ENCODE results near the gene CCSER2.
"Not testable (repeated sequence)": the region's sequence is repeated elsewhere in the genome, so short reads cannot be mapped to it uniquely, and the experiment has no call there.

Gene CCSER2

DNA sequence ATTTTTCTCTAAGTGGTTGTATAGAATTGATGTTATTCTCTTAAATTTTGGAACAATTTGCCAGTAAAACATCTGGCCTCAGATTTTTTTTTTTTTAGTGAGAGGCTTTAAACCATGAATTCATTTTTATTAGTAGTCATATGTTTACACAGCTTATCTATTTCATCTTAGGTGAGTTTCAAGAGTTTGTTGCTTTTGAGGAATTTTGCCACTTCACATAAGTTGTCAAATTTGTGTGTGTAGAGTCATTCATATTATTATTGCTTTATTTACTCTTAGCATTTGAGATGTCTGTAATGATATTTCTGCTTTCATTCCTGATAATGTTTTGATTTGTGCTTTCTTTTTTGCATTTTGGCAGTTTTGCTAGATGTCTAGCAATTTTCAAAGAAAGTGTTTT, 132.1 kb downstream of the CCSER2 start:
- Histone ChIP-seq H3K4me3 (ENCODE audit: low read depth in 1 of 2, low read length in 2 of 2) (no peak overlapping the region), H3K27ac (ENCODE audit: low read depth, low read length) (no peak overlapping the region), H3K36me3 (ENCODE audit: insufficient read depth, low read length) (no peaks in the 10 kb centered on the region), H3K9ac (ENCODE audit: low read length) (no peak overlapping the region), H3K9me3 (ENCODE audit: low read length) (peaks cover 6% of the 10 kb centered on the region), H3K27me3 (ENCODE audit: control insufficient read depth in 1 of 2, insufficient read depth in 2 of 2, low read length in 2 of 2) (no peaks in the 10 kb centered on the region), H3K4me1 (ENCODE audit: insufficient read depth, low read length) (peaks cover 13% of the 10 kb centered on the region)

DNA sequence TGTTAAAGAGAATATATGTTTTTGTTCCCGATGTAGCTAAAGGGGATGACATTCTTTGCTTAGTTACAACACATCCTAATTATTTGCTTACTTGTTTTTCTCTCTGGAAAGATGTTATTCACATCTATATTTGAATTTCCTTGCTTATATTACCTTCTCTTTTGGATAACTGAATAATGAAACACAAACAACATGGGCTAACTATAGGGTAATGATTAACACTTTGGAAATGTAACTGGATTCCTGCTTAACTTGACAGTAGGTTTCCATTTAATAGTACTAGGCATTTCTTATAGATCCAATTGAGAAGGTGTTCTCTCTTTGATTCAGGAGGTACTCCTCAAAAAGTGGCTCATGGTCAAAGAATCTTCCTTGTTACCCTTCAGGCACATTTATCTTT, 141.1 kb downstream of the CCSER2 start:
- Histone ChIP-seq H3K27ac (ENCODE audit: low read depth, low read length) (no peak overlapping the region), H3K4me1 (ENCODE audit: insufficient read depth, low read length) (no peaks in the 10 kb centered on the region), H3K36me3 (ENCODE audit: insufficient read depth, low read length) (no peaks in the 10 kb centered on the region), H3K9ac (ENCODE audit: low read length) (no peak overlapping the region), H3K27me3 (ENCODE audit: control insufficient read depth in 1 of 2, insufficient read depth in 2 of 2, low read length in 2 of 2) (no peaks in the 10 kb centered on the region), H3K4me3 (ENCODE audit: low read depth in 1 of 2, low read length in 2 of 2) (no peak overlapping the region), H3K9me3 (ENCODE audit: low read length) (no peaks in the 10 kb centered on the region)

DNA sequence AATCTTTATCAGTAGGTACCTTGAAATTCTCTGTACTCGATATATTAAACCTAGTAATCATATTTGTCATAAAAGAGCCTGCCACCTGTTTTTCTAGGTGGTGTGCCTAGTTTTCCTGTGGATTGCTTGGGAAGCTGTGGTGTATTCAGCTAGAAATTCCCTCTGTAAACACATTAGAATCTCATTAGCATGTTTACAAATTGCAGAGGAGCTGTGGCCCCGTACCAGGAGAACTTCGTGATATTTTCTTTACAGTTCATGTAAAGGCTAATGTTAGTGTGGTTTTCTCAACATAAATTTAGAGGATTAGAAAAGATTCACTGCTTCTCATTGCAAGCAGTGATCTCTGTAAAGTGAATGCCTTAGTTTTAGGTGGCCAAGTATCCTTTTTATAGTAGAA, 144.7 kb downstream of the CCSER2 start:
- H3K27ac ChIP-seq (ENCODE audit: low read depth, low read length): no peak overlapping the region
- no peaks in the 10 kb centered on the region for H3K9me3 ChIP-seq (ENCODE audit: low read length)
- H3K27me3 ChIP-seq (ENCODE audit: control insufficient read depth in 1 of 2, insufficient read depth in 2 of 2, low read length in 2 of 2): no peaks in the 10 kb centered on the region
- no peak overlapping the region for H3K4me3 ChIP-seq (ENCODE audit: low read depth in 1 of 2, low read length in 2 of 2)
- H3K36me3 ChIP-seq (ENCODE audit: insufficient read depth, low read length): no peaks in the 10 kb centered on the region
- no peak overlapping the region for H3K9ac ChIP-seq (ENCODE audit: low read length)
- no peaks in the 10 kb centered on the region for H3K4me1 ChIP-seq (ENCODE audit: insufficient read depth, low read length)

DNA sequence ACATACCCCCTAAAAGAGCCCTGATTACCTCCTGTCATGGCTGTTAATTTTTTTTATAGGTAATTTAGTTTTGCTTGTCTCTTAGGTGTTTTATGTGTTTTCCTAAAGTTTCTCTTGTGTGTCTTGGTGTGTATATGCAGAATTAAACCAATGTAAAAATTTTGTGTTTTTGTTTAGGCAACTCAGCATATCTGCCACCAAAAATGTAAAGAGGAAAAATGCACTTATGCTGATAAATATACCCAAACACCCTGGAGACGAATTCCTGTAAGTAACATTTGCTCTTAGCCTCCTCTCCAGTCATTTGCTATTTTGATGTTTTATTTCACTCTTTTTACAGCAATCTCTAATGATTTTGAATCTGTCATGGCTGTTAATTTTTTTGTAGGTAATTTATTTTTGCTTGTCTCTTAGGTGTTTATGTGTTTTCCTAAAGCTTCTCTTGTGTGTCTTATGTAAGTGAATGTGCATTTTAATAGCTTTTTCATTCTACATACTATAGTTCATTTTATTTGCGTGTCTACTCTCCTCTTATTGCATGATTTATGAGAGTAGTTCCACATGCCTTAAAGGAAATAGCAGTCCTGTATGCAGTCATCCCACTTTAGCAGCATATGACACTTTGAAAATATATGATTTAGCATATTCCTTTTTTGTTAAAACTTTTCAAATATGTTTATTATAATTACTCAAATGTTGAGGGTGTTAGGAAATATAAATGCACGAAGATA, 149.2 kb downstream of the CCSER2 start:
- H3K9ac ChIP-seq (ENCODE audit: low read length): no peak overlapping the region
- no peak overlapping the region for H3K4me3 ChIP-seq (ENCODE audit: low read depth in 1 of 2, low read length in 2 of 2)
- H3K36me3 ChIP-seq (ENCODE audit: insufficient read depth, low read length): no peaks in the 10 kb centered on the region
- H3K27me3 ChIP-seq (ENCODE audit: control insufficient read depth in 1 of 2, insufficient read depth in 2 of 2, low read length in 2 of 2): no peaks in the 10 kb centered on the region
- no peaks in the 10 kb centered on the region for H3K9me3 ChIP-seq (ENCODE audit: low read length)
- H3K27ac ChIP-seq (ENCODE audit: low read depth, low read length): no peak overlapping the region
- no peaks in the 10 kb centered on the region for H3K4me1 ChIP-seq (ENCODE audit: insufficient read depth, low read length)

DNA sequence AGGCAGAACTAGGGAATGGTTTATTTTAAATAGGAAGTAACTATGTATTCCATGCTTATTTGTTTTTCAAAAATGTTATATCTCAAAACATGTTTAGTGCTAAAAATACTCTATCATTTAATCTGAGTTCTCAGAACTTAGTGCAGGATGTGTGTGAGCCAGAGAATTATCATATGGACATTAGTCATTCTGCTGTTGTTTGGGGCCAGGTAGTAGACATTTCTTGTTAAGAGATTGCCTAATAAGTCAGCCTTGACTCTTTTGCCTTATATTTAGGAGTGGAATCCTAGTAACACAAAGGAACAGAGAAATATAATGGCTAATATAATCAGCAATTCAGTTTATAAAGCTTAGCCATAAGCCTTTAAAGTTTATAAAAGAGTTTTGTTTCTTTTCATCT, 149.8 kb downstream of the CCSER2 start:
- Histone ChIP-seq H3K4me3 (ENCODE audit: low read depth in 1 of 2, low read length in 2 of 2) (no peak overlapping the region), H3K9me3 (ENCODE audit: low read length) (no peaks in the 10 kb centered on the region), H3K4me1 (ENCODE audit: insufficient read depth, low read length) (no peaks in the 10 kb centered on the region), H3K27ac (ENCODE audit: low read depth, low read length) (no peak overlapping the region), H3K27me3 (ENCODE audit: control insufficient read depth in 1 of 2, insufficient read depth in 2 of 2, low read length in 2 of 2) (no peaks in the 10 kb centered on the region), H3K9ac (ENCODE audit: low read length) (no peak overlapping the region), H3K36me3 (ENCODE audit: insufficient read depth, low read length) (no peaks in the 10 kb centered on the region)

DNA sequence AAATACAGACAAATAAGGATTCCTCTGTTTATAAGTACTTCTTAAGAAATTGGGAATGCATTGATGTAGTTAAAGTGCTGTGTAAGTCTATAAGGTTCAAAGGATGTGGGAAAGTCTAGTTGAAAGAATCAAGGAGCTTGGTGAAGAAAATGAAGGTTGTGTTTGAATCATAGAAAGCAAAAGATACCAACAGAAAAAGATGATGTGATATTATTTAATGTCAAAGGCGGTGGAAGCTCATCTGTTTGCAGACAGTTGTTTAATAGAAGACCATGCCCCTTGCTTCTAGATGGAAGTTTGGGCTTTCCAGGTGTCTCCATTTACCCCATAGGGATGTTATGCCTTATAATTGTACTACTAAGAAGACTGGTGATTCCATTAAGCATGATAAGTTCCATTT, 150.3 kb downstream of the CCSER2 start:
- no peak overlapping the region for H3K4me3 ChIP-seq (ENCODE audit: low read depth in 1 of 2, low read length in 2 of 2)
- H3K4me1 ChIP-seq (ENCODE audit: insufficient read depth, low read length): no peaks in the 10 kb centered on the region
- no peaks in the 10 kb centered on the region for H3K9me3 ChIP-seq (ENCODE audit: low read length)
- H3K27me3 ChIP-seq (ENCODE audit: control insufficient read depth in 1 of 2, insufficient read depth in 2 of 2, low read length in 2 of 2): no peaks in the 10 kb centered on the region
- no peaks in the 10 kb centered on the region for H3K36me3 ChIP-seq (ENCODE audit: insufficient read depth, low read length)
- H3K27ac ChIP-seq (ENCODE audit: low read depth, low read length): no peak overlapping the region
- no peak overlapping the region for H3K9ac ChIP-seq (ENCODE audit: low read length)

DNA sequence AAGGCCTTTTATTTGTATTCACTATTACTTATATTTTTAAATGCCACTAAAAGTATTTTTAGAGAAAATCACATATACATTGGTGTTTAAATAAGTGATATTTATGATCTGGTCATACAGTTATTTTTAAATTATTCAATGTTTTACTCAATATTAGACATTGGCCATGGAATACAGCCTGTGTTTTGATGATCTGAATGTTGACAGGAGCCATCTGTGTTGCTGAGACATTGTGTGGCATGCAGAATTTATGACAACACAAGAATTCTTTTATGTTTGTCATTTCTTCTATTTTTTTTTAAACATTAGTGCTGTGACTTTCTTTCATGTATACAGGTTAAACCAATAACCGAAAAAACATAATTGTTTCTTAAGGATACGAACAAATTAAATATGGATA, 156.2 kb downstream of the CCSER2 start:
- H3K9ac ChIP-seq (ENCODE audit: low read length): no peak overlapping the region

DNA sequence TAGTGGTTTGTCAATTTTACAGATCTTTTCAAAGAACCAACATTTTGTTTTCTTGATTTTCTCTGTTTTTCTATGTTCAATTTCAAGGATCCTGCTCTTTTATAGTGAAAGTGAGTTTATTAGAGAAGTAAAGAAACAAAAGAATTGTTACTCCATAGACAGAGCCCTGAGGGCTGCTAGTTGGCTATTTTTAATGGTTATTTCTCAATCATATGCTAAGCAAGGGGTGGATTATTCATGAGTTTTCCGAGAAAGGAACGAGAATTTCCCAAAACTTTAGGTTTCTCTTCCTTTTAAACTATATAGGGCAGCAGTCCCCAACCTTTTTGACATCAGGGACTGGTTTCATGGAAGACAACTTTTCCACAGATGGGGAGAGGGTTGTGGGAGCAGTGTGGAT, 165.0 kb downstream of the CCSER2 start:
- Histone ChIP-seq H3K4me3 (ENCODE audit: low read depth in 1 of 2, low read length in 2 of 2) (no peak overlapping the region), H3K9ac (ENCODE audit: low read length) (no peak overlapping the region), H3K36me3 (ENCODE audit: insufficient read depth, low read length) (no peaks in the 10 kb centered on the region), H3K4me1 (ENCODE audit: insufficient read depth, low read length) (no peaks in the 10 kb centered on the region), H3K27me3 (ENCODE audit: control insufficient read depth in 1 of 2, insufficient read depth in 2 of 2, low read length in 2 of 2) (no peaks in the 10 kb centered on the region), H3K9me3 (ENCODE audit: low read length) (no peaks in the 10 kb centered on the region), H3K27ac (ENCODE audit: low read depth, low read length) (no peak overlapping the region)

More for the DNA sequence above, 156.2 kb downstream of the CCSER2 start:
- Histone ChIP-seq H3K9me3 (ENCODE audit: low read length) (no peaks in the 10 kb centered on the region), H3K4me1 (ENCODE audit: insufficient read depth, low read length) (no peaks in the 10 kb centered on the region), H3K27me3 (ENCODE audit: control insufficient read depth in 1 of 2, insufficient read depth in 2 of 2, low read length in 2 of 2) (no peaks in the 10 kb centered on the region), H3K4me3 (ENCODE audit: low read depth in 1 of 2, low read length in 2 of 2) (no peak overlapping the region), H3K36me3 (ENCODE audit: insufficient read depth, low read length) (peaks cover 7% of the 10 kb centered on the region), H3K27ac (ENCODE audit: low read depth, low read length) (no peak overlapping the region)

DNA sequence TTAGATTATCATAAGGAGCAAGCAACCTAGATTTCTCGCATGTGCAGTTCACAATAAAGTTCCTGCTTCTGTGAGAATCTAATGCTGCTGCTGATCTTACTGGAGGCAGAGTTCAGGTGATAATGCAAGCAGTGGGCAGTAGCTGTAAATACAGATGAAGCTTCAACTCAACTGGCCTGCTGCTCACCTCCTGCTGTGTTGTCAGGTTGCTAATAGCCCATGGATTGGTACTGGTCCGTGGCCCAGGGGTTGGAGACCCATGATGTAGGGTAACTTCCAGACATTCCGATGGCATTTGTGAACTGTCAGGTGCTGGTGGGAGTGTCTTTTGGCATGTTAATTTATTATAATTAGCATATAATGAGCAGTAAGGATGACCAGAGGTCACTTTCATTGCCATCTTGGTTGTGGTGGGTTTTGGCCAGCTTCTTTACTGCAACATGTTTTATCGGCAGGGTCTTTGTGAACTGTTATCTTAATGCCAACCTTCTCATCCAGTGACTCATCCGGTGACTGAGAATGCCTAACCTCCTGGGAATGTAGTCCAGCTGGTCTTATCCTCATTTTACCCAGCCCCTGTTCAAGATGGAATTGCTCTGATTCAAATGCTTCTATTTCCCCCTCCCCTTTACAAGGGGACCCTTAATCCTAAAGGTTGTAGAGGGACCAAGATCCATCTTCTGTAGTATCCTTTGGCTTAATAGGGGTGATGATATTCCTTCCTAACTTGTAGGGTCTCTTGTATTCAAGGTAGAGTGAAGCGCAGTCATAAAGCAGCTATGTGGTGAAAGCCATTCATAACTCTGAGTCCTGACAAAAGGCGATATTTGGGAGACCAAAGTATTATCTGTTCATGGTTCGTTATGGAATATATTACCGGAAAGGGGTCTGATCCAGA, 165.8 kb downstream of the CCSER2 start:
- Histone ChIP-seq H3K27ac (ENCODE audit: low read depth, low read length) (no peak overlapping the region), H3K4me3 (ENCODE audit: low read depth in 1 of 2, low read length in 2 of 2) (no peak overlapping the region), H3K27me3 (ENCODE audit: control insufficient read depth in 1 of 2, insufficient read depth in 2 of 2, low read length in 2 of 2) (no peaks in the 10 kb centered on the region), H3K4me1 (ENCODE audit: insufficient read depth, low read length) (no peaks in the 10 kb centered on the region), H3K9ac (ENCODE audit: low read length) (no peak overlapping the region), H3K9me3 (ENCODE audit: low read length) (no peaks in the 10 kb centered on the region), H3K36me3 (ENCODE audit: insufficient read depth, low read length) (no peaks in the 10 kb centered on the region)

DNA sequence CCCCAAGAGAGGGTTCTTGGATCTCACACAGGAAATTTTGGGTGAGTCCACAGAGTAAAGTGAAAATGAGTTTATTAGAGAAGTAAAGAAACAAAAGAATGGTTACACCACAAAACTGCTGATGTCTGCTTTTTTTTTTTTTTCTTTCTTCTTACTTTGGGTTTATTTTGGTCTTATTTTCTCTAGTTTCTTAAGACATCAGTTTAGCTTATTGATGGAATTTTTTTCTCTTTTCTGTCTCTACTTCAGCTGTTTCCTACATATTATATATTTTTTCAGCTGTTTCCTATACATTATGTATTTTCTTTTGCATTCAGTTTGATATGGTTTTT, 166.4 kb downstream of the CCSER2 start:
- no peak overlapping the region for H3K4me3 ChIP-seq (ENCODE audit: low read depth in 1 of 2, low read length in 2 of 2)
- no peaks in the 10 kb centered on the region for H3K9me3 ChIP-seq (ENCODE audit: low read length)
- no peak overlapping the region for H3K9ac ChIP-seq (ENCODE audit: low read length)
- no peaks in the 10 kb centered on the region for H3K4me1 ChIP-seq (ENCODE audit: insufficient read depth, low read length)
- no peaks in the 10 kb centered on the region for H3K27me3 ChIP-seq (ENCODE audit: control insufficient read depth in 1 of 2, insufficient read depth in 2 of 2, low read length in 2 of 2)
- H3K36me3 ChIP-seq (ENCODE audit: insufficient read depth, low read length): no peaks in the 10 kb centered on the region
- no peak overlapping the region for H3K27ac ChIP-seq (ENCODE audit: low read depth, low read length)

DNA sequence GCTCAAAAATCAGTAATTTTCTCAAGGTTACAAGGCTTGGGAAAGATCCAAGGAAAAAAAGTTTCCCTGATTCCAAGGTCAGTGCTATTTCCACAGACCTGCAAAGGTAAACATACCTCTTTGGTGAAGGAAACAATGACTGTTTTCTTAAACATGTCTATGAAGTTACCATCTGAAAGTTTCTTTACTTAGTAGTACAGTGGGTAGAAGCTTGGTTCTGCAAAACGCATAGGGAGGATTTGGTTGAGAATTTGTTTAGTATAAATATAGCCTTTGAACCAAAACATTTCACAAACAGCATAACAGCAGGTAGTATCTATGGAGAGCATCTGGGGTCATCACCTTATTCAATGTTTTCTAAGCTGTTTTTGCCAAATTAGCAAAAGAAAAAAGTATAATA, 169.6 kb downstream of the CCSER2 start:
- no peaks in the 10 kb centered on the region for H3K9me3 ChIP-seq (ENCODE audit: low read length)
- H3K9ac ChIP-seq (ENCODE audit: low read length): no peak overlapping the region
- no peaks in the 10 kb centered on the region for H3K27me3 ChIP-seq (ENCODE audit: control insufficient read depth in 1 of 2, insufficient read depth in 2 of 2, low read length in 2 of 2)
- no peaks in the 10 kb centered on the region for H3K36me3 ChIP-seq (ENCODE audit: insufficient read depth, low read length)
- H3K27ac ChIP-seq (ENCODE audit: low read depth, low read length): no peak overlapping the region
- H3K4me1 ChIP-seq (ENCODE audit: insufficient read depth, low read length): no peaks in the 10 kb centered on the region
- no peak overlapping the region for H3K4me3 ChIP-seq (ENCODE audit: low read depth in 1 of 2, low read length in 2 of 2)

DNA sequence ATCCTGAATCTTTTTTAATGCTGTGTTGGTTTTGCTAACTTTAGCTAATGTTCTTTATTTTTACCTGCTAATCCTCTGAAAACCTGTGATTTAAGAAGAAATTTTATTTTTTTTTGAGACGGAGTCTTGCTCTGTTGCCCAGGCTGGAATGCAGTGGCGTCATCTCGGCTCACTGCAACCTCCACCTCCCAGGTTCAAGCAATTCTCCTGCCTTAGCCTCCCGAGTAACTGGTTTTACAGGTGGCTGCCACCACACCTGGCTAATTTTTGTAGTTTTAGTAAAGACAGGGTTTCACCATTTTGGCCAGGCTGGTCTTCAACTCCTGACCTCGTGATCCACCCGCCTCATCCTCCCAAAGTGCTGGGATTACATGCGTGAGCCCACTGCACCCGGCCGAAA, 170.7 kb downstream of the CCSER2 start:
- not testable (repeated sequence) for H3K4me3 ChIP-seq (ENCODE audit: low read depth in 1 of 2, low read length in 2 of 2); H3K27me3 ChIP-seq (ENCODE audit: control insufficient read depth in 1 of 2, insufficient read depth in 2 of 2, low read length in 2 of 2); H3K27ac ChIP-seq (ENCODE audit: low read depth, low read length); H3K36me3 ChIP-seq (ENCODE audit: insufficient read depth, low read length); H3K4me1 ChIP-seq (ENCODE audit: insufficient read depth, low read length); H3K9ac ChIP-seq (ENCODE audit: low read length); H3K9me3 ChIP-seq (ENCODE audit: low read length)
